HepG2 (cell line): ENCODE measurements around the gene FAM53B. TPM values are rescaled to one million over a fixed set of nuclear protein-coding genes. Genes with fewer than 3 reads are reported as not detected.

Source experiments
- DR1 ChIP-seq: sonication (generic); formaldehyde crosslinking; IDR thresholded peaks from 2 replicates; pipeline ENCODE4 v1.8.0; 2021; ENCODE audit warnings: mild to moderate bottlenecking, missing genetic modification reagents, inconsistent platforms
- SCMH1 ChIP-seq: sonication (generic); formaldehyde crosslinking; IDR thresholded peaks from 2 replicates; pipeline ENCODE4 v1.9.0; 2021; ENCODE audit warnings: missing genetic modification reagents, mild to moderate bottlenecking, borderline replicate concordance
- SP1 ChIP-seq, 2 experiments: fragments of 450-650 bp in 1 of 2; sonication (generic) in 1 of 2; formaldehyde crosslinking in 1 of 2; IDR thresholded peaks; 2 replicates each; pipeline versions ENCODE4 v1.4.0 to v1.6.1; 2016 to 2020; ENCODE audit warnings: missing genetic modification reagents in 1 of 2
- SP2 ChIP-seq: sonication (generic); formaldehyde crosslinking; IDR thresholded peaks from 2 replicates; pipeline ENCODE4 v1.5.1; 2020; ENCODE audit warnings: mild to moderate bottlenecking, missing genetic modification reagents
- ZC3H4 ChIP-seq: sonication (generic); formaldehyde crosslinking; IDR thresholded peaks from 2 replicates; pipeline ENCODE4 v1.4.0; 2020; ENCODE audit warnings: missing genetic modification reagents, borderline replicate concordance
- ZFX ChIP-seq: sonication (generic); formaldehyde crosslinking; IDR thresholded peaks from 2 replicates; pipeline ENCODE4 v1.4.0; 2020; ENCODE audit warnings: mild to moderate bottlenecking, low read depth, missing genetic modification reagents, moderate library complexity
- ZKSCAN1 ChIP-seq: fragments of 150-350 bp; IDR thresholded peaks from 2 replicates; pipeline ENCODE4 v1.6.1; 2014; ENCODE audit warnings: low read length
- ZNF232 ChIP-seq: sonication (generic); formaldehyde crosslinking; IDR thresholded peaks from 2 replicates; pipeline ENCODE4 v1.4.0; 2020; ENCODE audit warnings: missing genetic modification reagents, borderline replicate concordance
- ZNF326 ChIP-seq: sonication (generic); formaldehyde crosslinking; IDR thresholded peaks from 2 replicates; pipeline ENCODE4 v1.4.0; 2020; ENCODE audit warnings: missing genetic modification reagents, borderline replicate concordance
- polyA plus RNA-seq, 8 experiments: library from polyadenylated mRNA; depleted of rRNA in 3 of 8; stranded (reverse) in 7 of 8; unstranded in 1 of 8; fragments of >200 nt; fragmentation: Illumina TruSeq in 4 of 8; extraction: Trizol in 4 of 8; gene quantifications; 2 replicates each; pipeline versions ENCODE4 v1.2.1 to v1.2.3, GENCODE V29; 2011 to 2016; ENCODE audit warnings: low read depth in 4 of 8, missing spikeins in 1 of 8, mixed read lengths in 1 of 8; ENCODE audit not compliant: insufficient read depth in 1 of 8
- total RNA-seq, 5 experiments: library from RNA; depleted of rRNA; stranded (reverse); fragments of >200 nt; fragmentation: Illumina TruSeq; extraction: Trizol; gene quantifications; 2 replicates each; pipeline ENCODE4 v1.2.3, GENCODE V29; 2016; ENCODE audit warnings: low read depth in 1 of 5
- TF ChIP-seq, protein P1 (sequence below): sonication (generic); formaldehyde crosslinking; IDR thresholded peaks from 2 replicates; pipeline ENCODE4 v1.5.0; 2020; ENCODE audit warnings: missing genetic modification reagents, mild to moderate bottlenecking, borderline replicate concordance
- TF ChIP-seq, protein P2 (sequence below): sonication (generic); formaldehyde crosslinking; IDR thresholded peaks from 2 replicates; pipeline ENCODE4 v1.4.0; 2020; ENCODE audit warnings: missing genetic modification reagents
- TF ChIP-seq, protein P3 (sequence below): sonication (generic); formaldehyde crosslinking; IDR thresholded peaks from 2 replicates; pipeline ENCODE4 v1.5.0; 2020; ENCODE audit warnings: missing genetic modification reagents, mild to moderate bottlenecking, borderline replicate concordance
- TF ChIP-seq, protein P4 (sequence below): sonication (generic); formaldehyde crosslinking; IDR thresholded peaks from 2 replicates; pipeline ENCODE4 v1.4.0; 2020; ENCODE audit warnings: missing genetic modification reagents; ENCODE audit errors: not compliant biosample characterization
- TF ChIP-seq, protein P5 (sequence below): IDR thresholded peaks from 2 replicates; pipeline ENCODE4 v1.6.1; 2016; ENCODE audit warnings: low read depth, missing genetic modification reagents, missing compliant biosample characterization

Gene FAM53B
- total and polyA plus RNA-seq, 2 of the 13 experiments (the other 11 are each of a cell fraction or from before 2014, with no cell fraction given), result 6.4 to 19.3 TPM

DNA sequence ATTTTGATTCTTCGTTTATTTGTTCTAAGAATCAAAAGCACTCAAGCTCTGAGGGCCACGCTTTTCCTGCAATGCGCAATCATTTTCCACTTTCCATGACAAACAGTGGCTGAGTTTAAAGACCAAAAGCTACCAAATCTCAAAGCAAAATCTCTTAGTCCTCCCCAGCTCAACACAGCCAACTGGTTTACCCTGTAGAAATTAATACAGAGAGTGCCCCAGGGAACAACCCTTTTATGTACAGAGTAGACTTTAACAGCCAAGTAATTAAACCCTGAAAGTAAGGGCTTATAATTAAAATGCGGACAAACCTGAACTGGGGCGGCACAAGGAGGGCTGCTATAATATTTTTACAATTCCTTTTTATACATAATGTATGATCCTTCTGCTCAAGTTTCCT, 53.2 kb downstream of the FAM53B start (continued):
- TF ChIP-seq DR1 (CRISPR knock-in tag) (no peak), ZKSCAN1 (no peak), ZC3H4 (no peak), ZNF232 (CRISPR knock-in tag) (no peak), ZNF326 (CRISPR knock-in tag) (no peak), SP2 (no peak), ZFX (CRISPR knock-in tag) (no peak), SCMH1 (CRISPR knock-in tag) (no peak), SP1 (IDR thresholded peaks at IDR 0.05) (no peak), SP1 (CRISPR knock-in tag; IDR thresholded peaks at IDR 0.05) (no peak)
- TF ChIP-seq, protein P1, sequence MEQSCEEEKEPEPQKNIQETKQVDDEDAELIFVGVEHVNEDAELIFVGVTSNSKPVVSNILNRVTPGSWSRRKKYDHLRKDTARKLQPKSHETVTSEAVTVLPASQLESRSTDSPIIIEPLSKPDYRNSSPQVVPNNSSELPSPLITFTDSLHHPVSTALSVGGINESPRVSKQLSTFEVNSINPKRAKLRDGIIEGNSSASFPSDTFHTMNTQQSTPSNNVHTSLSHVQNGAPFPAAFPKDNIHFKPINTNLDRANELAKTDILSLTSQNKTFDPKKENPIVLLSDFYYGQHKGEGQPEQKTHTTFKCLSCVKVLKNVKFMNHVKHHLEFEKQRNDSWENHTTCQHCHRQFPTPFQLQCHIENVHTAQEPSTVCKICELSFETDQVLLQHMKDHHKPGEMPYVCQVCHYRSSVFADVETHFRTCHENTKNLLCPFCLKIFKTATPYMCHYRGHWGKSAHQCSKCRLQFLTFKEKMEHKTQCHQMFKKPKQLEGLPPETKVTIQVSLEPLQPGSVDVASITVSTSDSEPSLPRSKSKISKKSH (CRISPR knock-in tag), result no peak
- TF ChIP-seq, protein P2, sequence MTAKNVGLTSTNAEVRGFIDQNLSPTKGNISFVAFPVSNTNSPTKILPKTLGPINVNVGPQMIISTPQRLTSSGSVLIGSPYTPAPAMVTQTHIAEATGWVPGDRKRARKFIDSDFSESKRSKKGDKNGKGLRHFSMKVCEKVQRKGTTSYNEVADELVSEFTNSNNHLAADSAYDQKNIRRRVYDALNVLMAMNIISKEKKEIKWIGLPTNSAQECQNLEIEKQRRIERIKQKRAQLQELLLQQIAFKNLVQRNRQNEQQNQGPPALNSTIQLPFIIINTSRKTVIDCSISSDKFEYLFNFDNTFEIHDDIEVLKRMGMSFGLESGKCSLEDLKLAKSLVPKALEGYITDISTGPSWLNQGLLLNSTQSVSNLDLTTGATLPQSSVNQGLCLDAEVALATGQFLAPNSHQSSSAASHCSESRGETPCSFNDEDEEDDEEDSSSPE, result no peak
- TF ChIP-seq, protein P3, sequence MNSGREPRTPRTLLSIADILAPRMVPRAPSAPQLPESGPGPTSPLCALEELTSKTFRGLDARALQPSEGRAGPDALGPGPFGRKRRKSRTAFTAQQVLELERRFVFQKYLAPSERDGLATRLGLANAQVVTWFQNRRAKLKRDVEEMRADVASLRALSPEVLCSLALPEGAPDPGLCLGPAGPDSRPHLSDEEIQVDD (CRISPR knock-in tag), result no peak
- TF ChIP-seq, protein P4, sequence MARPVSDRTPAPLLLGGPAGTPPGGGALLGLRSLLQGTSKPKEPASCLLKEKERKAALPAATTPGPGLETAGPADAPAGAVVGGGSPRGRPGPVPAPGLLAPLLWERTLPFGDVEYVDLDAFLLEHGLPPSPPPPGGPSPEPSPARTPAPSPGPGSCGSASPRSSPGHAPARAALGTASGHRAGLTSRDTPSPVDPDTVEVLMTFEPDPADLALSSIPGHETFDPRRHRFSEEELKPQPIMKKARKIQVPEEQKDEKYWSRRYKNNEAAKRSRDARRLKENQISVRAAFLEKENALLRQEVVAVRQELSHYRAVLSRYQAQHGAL (CRISPR knock-in tag), result no peak
- TF ChIP-seq, protein P5, sequence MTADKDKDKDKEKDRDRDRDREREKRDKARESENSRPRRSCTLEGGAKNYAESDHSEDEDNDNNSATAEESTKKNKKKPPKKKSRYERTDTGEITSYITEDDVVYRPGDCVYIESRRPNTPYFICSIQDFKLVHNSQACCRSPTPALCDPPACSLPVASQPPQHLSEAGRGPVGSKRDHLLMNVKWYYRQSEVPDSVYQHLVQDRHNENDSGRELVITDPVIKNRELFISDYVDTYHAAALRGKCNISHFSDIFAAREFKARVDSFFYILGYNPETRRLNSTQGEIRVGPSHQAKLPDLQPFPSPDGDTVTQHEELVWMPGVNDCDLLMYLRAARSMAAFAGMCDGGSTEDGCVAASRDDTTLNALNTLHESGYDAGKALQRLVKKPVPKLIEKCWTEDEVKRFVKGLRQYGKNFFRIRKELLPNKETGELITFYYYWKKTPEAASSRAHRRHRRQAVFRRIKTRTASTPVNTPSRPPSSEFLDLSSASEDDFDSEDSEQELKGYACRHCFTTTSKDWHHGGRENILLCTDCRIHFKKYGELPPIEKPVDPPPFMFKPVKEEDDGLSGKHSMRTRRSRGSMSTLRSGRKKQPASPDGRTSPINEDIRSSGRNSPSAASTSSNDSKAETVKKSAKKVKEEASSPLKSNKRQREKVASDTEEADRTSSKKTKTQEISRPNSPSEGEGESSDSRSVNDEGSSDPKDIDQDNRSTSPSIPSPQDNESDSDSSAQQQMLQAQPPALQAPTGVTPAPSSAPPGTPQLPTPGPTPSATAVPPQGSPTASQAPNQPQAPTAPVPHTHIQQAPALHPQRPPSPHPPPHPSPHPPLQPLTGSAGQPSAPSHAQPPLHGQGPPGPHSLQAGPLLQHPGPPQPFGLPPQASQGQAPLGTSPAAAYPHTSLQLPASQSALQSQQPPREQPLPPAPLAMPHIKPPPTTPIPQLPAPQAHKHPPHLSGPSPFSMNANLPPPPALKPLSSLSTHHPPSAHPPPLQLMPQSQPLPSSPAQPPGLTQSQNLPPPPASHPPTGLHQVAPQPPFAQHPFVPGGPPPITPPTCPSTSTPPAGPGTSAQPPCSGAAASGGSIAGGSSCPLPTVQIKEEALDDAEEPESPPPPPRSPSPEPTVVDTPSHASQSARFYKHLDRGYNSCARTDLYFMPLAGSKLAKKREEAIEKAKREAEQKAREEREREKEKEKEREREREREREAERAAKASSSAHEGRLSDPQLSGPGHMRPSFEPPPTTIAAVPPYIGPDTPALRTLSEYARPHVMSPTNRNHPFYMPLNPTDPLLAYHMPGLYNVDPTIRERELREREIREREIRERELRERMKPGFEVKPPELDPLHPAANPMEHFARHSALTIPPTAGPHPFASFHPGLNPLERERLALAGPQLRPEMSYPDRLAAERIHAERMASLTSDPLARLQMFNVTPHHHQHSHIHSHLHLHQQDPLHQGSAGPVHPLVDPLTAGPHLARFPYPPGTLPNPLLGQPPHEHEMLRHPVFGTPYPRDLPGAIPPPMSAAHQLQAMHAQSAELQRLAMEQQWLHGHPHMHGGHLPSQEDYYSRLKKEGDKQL, result no peak
